ENCODE measurements around the gene PPARA. TPM values are rescaled to one million over a fixed set of nuclear protein-coding genes. Genes with fewer than 3 reads are reported as not detected.

Gene PPARA
- total and polyA plus RNA-seq, 9 of the 15 experiments (the other 6 are each of a cell fraction or from before 2014, with no cell fraction given): 0.64 to 5.3 (median 3.5) TPM

- no peaks in the 10 kb centered on the region for H3K9me3 ChIP-seq (replicated peaks; ENCODE audit: control insufficient read depth, insufficient read depth, low read depth, low read length)
- ATAC-seq (no peak), FAIRE-seq (no peak), DNase-seq (ENCODE audit: extremely low read depth in 1 of 4, low spot score in 3 of 4) (no peak)
- H3K36me3 ChIP-seq (ENCODE audit: control insufficient read depth, insufficient read depth, low read length): no peaks in the 10 kb centered on the region
- ChIA-PET POLR2A (no interaction called here), CTCF (ENCODE audit: low intra/inter-chr PET ratio) (no interaction called here)
- H3K79me2 ChIP-seq (ENCODE audit: control insufficient read depth, insufficient read depth, low read length): no peaks in the 10 kb centered on the region
- peaks cover 0 to 22% of the 10 kb centered on the region in 2 experiments; a peak in 2 of 5 replicates for H3K4me1 ChIP-seq (replicated peaks in 1 of 2; ENCODE audit: control insufficient read depth in 2 of 2, insufficient read depth in 2 of 2, low read length in 2 of 2)
- no peak overlapping the region for H3K27ac ChIP-seq (ENCODE audit: extremely low read depth, low read depth, low read length)
- WGBS (ENCODE audit: insufficient coverage, low coverage, missing lambda C conversion rate): 73% methylated on average over 11 of the region's 14 CpGs
- no peak overlapping the region for H2AFZ ChIP-seq (ENCODE audit: low read depth, low read length)
- in situ Hi-C loops (cut with MboI): no loop called here
- H4K20me1 ChIP-seq (replicated peaks; ENCODE audit: control insufficient read depth, insufficient read depth, low read length): no peaks in the 10 kb centered on the region
- no peak overlapping the region for H3K4me2 ChIP-seq (ENCODE audit: insufficient read depth, low read length)
- intact Hi-C loops (cut with micrococcal nuclease): loop anchor here (5.0 kb wide), 1 partner anchor 174 kb away; no protein-coding TSS in a partner anchor
- no TSS peak for BruUV-seq (replicated peaks)
- H3K9me1 ChIP-seq (ENCODE audit: control insufficient read depth, insufficient read depth, low read length): no peaks in the 10 kb centered on the region
- H3K4me3 ChIP-seq: no peak overlapping the region
- H3K27me3 ChIP-seq (ENCODE audit: control insufficient read depth in 2 of 2, insufficient read depth in 2 of 2, low read length in 2 of 2): peaks cover 0 to 9% of the 10 kb centered on the region in 2 experiments; a peak in 2 of 5 replicates
- no peak overlapping the region for H3K9ac ChIP-seq (ENCODE audit: insufficient read depth in 1 of 2, low read depth in 2 of 2, low read length in 2 of 2)
- TF ChIP-seq HNRNPH1 (optimal IDR thresholded peaks at IDR 0.05; ENCODE audit: low read depth, low read length) (no peak), ZNF436 (CRISPR knock-in tag; IDR thresholded peaks at IDR 0.05) (peak; percentile 77), KDM1A (IDR thresholded peaks at IDR 0.05) (0 out of 4 replicates have a peak, but pooled peaks of 1 of the 2 experiments have one; percentile 16), EGR1 (conservative IDR thresholded peaks at IDR 0.05) (no peak), ZNF133 (CRISPR knock-in tag; IDR thresholded peaks at IDR 0.05) (no peak), NELFE (IDR thresholded peaks at IDR 0.05; ENCODE audit: insufficient read depth, insufficient read length) (no peak), NR2F6 (CRISPR knock-in tag; IDR thresholded peaks at IDR 0.05) (no peak), TRIM24 (IDR thresholded peaks at IDR 0.05) (no peak), KAT8 (IDR thresholded peaks at IDR 0.05; ENCODE audit: low read depth) (no peak), BCL6 (CRISPR knock-in tag; IDR thresholded peaks at IDR 0.05) (no peak), CREB1 (IDR thresholded peaks at IDR 0.05) (no peak), CREB1 (CRISPR knock-in tag; IDR thresholded peaks at IDR 0.05) (no peak), HDAC3 (IDR thresholded peaks at IDR 0.05; ENCODE audit: borderline replicate concordance, partially characterized antibody) (no peak), ZNF134 (CRISPR knock-in tag; conservative IDR thresholded peaks at IDR 0.05) (no peak), HNRNPLL (IDR thresholded peaks at IDR 0.05; ENCODE audit: low read depth, low read length, poor library complexity, severe bottlenecking) (no peak), CEBPG (CRISPR knock-in tag; IDR thresholded peaks at IDR 0.05) (no peak), CEBPG (tag; conservative IDR thresholded peaks at IDR 0.05 in 1 of 2, IDR thresholded peaks at IDR 0.05 in 1 of 2) (no peak), PRPF4 (IDR thresholded peaks at IDR 0.05; ENCODE audit: insufficient read depth, low read depth, low read length, poor library complexity, severe bottlenecking) (no peak), RCOR1 (IDR thresholded peaks at IDR 0.05; ENCODE audit: borderline replicate concordance in 1 of 2, low read depth in 2 of 2, low read length in 2 of 2) (peak in 1 of 2 experiments; percentile 56; a peak in 1 of 4 replicates), SRSF7 (optimal IDR thresholded peaks at IDR 0.05; ENCODE audit: low read depth, low read length) (no peak), CBX1 (IDR thresholded peaks at IDR 0.05; ENCODE audit: low read depth) (no peak), FOXJ3 (CRISPR knock-in tag; IDR thresholded peaks at IDR 0.05) (no peak), JUNB (CRISPR knock-in tag; conservative IDR thresholded peaks at IDR 0.05) (no peak)
- TF ChIP-seq, protein P1, sequence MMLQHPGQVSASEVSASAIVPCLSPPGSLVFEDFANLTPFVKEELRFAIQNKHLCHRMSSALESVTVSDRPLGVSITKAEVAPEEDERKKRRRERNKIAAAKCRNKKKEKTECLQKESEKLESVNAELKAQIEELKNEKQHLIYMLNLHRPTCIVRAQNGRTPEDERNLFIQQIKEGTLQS (IDR thresholded peaks at IDR 0.05): no peak
- TF ChIP-seq, protein P1 (CRISPR knock-in tag; conservative IDR thresholded peaks at IDR 0.05): no peak
Observed at GRCh38 chr22:46138058-46138797, 12.1 kb upstream of the PPARA start.

All from K562 (cell line).